ENCODE measurements around the gene SLC6A20. TPM values are rescaled to one million over a fixed set of nuclear protein-coding genes. Genes with fewer than 3 reads are reported as not detected.

Gene SLC6A20
- total RNA-seq, 2 experiments from 2014 or later, result not detected

- CTCF ChIA-PET, result no interaction called here
- Mint-ChIP-seq H3K4me3 (no peak overlapping the region), H3K27ac (no peak overlapping the region), H3K4me1 (ENCODE audit: low read depth) (peaks cover 7% of the 10 kb centered on the region), H3K36me3 (ENCODE audit: low read depth) (peaks cover 4% of the 10 kb centered on the region), H3K9me3 (peaks cover 4% of the 10 kb centered on the region), H3K27me3 (ENCODE audit: low read depth) (no peaks in the 10 kb centered on the region)
- intact Hi-C loops (cut with micrococcal nuclease), result no loop called here
- no peak for DNase-seq
Measured at GRCh38 chr3:45819543-45819942, 23.2 kb upstream of the SLC6A20 start.

DNA sequence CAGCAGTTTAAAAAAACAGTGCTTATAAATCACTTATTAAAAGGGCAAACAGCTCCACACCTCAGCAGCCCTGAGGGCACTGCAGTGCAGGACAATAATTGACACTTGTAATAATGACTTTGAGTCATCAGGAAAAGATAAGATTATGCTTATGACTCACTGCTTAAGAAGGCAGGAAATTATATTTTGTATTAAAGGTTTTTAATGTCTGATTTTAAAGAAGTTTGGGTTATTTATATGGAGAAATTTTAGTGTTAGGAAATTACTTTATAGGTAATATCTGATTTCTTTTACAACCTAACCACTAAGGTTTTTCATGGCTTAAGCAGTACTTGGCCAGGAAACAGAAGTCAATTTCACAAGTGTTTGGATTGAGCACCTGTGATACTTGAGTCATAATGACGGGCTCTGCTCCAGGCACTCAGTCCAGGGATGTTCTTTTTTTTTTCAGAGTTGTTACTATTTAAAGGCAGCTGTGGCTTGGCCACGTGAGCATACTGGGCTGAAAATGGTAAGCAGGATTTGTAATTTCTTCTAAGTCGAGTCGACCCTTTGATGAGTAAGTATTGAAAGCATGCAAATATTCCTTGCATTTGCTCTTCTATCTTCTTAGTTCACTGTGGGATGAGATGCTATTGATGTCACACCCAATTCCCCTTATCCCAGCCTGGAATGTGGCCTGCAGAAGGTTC, 21.6 kb upstream of the SLC6A20 start:
- CTCF ChIA-PET, result interaction anchor here (0.6 to 1.1 kb wide), 2 partner anchors 54 to 121 kb away, joined by 3 read pairs; no protein-coding TSS in a partner anchor
- peak; percentile 24 for DNase-seq

DNA sequence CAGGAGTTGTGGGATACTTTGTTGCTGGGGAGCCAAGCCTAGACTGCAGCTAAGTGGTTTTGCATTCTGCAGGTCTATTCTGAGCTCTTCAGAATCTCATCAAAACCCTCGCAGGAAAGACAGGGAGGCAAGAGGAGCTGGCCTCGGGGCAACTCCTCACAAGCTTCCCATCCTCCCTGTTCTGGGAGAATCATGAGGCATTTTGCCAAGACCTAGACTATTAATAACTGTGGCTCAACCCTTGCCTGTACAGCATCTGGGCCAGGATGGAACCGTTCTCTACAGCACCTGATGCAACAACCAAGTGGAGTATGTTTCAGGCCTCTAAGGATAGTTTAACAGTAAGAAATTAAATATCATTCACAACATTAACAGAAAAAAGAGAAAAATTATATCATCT, 20.2 kb upstream of the SLC6A20 start:
- intact Hi-C loops (cut with micrococcal nuclease), result no loop called here
- CTCF ChIA-PET, result interaction anchor here (0.7 to 1.1 kb wide), 2 partner anchors 11 to 53 kb away, joined by 3 to 4 read pairs; no protein-coding TSS in a partner anchor

More for the DNA sequence above, 21.6 kb upstream of the SLC6A20 start:
- peaks cover 5% of the 10 kb centered on the region for H3K36me3 Mint-ChIP-seq (ENCODE audit: low read depth)
- intact Hi-C loops (cut with micrococcal nuclease), result no loop called here
- H3K27ac Mint-ChIP-seq, result no peak overlapping the region
- no peaks in the 10 kb centered on the region for H3K27me3 Mint-ChIP-seq (ENCODE audit: low read depth)
- peaks cover 4% of the 10 kb centered on the region for H3K9me3 Mint-ChIP-seq
- H3K4me1 Mint-ChIP-seq (ENCODE audit: low read depth), result peaks cover 7% of the 10 kb centered on the region
- no peak overlapping the region for H3K4me3 Mint-ChIP-seq

GRCh38 chr3:45814322-45814721, 18.0 kb upstream of the SLC6A20 start:
- Mint-ChIP-seq H3K36me3 (ENCODE audit: low read depth) (peaks cover 3% of the 10 kb centered on the region), H3K27me3 (ENCODE audit: low read depth) (no peaks in the 10 kb centered on the region), H3K27ac (no peak overlapping the region), H3K9me3 (peaks cover 4% of the 10 kb centered on the region), H3K4me1 (ENCODE audit: low read depth) (peaks cover 7% of the 10 kb centered on the region), H3K4me3 (no peak overlapping the region)
- intact Hi-C loops (cut with micrococcal nuclease), result no loop called here
- no peak for DNase-seq
- CTCF ChIA-PET, result no interaction called here

More for the DNA sequence above, 20.2 kb upstream of the SLC6A20 start:
- Mint-ChIP-seq H3K27me3 (ENCODE audit: low read depth) (no peaks in the 10 kb centered on the region), H3K4me3 (no peak overlapping the region), H3K9me3 (peaks cover 4% of the 10 kb centered on the region), H3K27ac (no peak overlapping the region), H3K36me3 (ENCODE audit: low read depth) (peaks cover 3% of the 10 kb centered on the region), H3K4me1 (ENCODE audit: low read depth) (peaks cover 7% of the 10 kb centered on the region)
- no peak for DNase-seq

DNA sequence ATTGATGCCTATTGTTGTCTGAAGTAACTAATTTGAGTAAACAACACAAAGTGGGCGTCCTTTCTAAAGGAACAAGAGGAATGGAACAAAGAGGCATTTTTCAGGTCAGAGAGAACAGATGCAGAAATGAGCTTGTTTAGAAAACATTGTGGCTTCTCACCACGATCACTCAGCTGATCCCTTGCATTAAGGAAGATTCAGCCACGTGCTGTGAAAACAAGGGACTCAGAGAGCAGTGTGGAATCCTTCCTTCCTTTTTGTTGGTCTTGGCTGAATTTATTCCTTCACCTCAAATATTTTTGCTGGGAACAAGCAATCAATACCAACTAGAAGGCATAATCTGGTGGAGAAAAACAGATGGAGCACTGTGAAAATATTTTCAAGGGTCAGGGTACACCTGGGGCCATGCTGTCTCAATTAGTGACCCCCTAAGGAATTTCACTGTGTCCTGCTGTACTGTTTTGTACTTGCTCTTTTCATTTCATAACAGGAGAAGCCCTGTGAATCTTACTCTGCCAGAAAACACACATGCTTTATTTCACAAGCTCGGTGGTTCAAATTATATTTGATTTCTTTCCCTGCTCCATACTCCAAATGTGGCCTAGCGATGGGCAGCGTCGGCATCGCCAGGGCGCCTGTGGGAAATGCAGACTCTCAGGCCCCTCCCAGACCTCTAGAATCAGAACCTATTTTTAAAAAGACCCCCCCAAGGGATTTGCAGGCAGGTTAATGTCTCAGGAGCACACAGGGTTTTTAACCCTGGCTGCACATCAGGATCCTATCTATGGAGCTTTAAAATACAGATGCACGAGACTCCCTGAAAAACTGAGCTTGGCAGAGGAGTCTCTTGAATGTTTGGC, 11.6 kb upstream of the SLC6A20 start:
- no peaks in the 10 kb centered on the region for H3K36me3 Mint-ChIP-seq (ENCODE audit: low read depth)
- H3K4me1 Mint-ChIP-seq (ENCODE audit: low read depth), result peaks cover 6% of the 10 kb centered on the region
- H3K9me3 Mint-ChIP-seq, result no peaks in the 10 kb centered on the region
- DNase-seq, result no peak
- H3K4me3 Mint-ChIP-seq, result no peak overlapping the region
- CTCF ChIA-PET, result no interaction called here
- H3K27ac Mint-ChIP-seq, result no peak overlapping the region
- H3K27me3 Mint-ChIP-seq (ENCODE audit: low read depth), result no peaks in the 10 kb centered on the region
- intact Hi-C loops (cut with micrococcal nuclease), result no loop called here

DNA sequence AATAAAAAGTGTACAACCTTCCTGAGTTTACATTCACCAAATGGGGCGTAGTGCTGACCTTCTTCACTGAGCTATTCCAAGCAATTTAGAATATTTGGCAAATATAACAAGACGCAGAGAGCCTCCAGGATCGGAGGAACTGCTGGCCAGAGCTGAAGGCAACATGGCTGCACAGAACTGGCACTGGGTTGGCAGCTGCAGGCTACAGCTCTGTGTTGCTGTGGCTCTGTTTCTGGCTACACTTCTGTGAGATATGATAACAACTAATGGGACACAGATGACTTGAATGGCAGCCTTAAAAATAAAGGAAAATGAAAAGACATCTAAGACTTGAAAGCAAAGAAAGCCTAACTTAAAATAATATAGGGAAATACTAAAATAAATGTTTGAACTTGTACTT, 10.8 kb upstream of the SLC6A20 start:
- no peak overlapping the region for H3K27ac Mint-ChIP-seq
- no peaks in the 10 kb centered on the region for H3K36me3 Mint-ChIP-seq (ENCODE audit: low read depth)
- intact Hi-C loops (cut with micrococcal nuclease), result no loop called here
- H3K27me3 Mint-ChIP-seq (ENCODE audit: low read depth), result no peaks in the 10 kb centered on the region
- peaks cover 6% of the 10 kb centered on the region for H3K4me1 Mint-ChIP-seq (ENCODE audit: low read depth)
- H3K4me3 Mint-ChIP-seq, result no peak overlapping the region
- CTCF ChIA-PET, result no interaction called here
- no peaks in the 10 kb centered on the region for H3K9me3 Mint-ChIP-seq
- no peak for DNase-seq

GRCh38 chr3:45806072-45806471, 9.7 kb upstream of the SLC6A20 start:
- Mint-ChIP-seq H3K36me3 (ENCODE audit: low read depth) (no peaks in the 10 kb centered on the region), H3K27ac (no peak overlapping the region), H3K4me3 (no peak overlapping the region), H3K27me3 (ENCODE audit: low read depth) (no peaks in the 10 kb centered on the region), H3K4me1 (ENCODE audit: low read depth) (peaks cover 6% of the 10 kb centered on the region), H3K9me3 (no peaks in the 10 kb centered on the region)
- no peak for DNase-seq
- intact Hi-C loops (cut with micrococcal nuclease), result no loop called here
- CTCF ChIA-PET, result interaction anchor here (0.5 to 1.6 kb wide), 2 partner anchors 10 to 118 kb away, joined by 3 to 4 read pairs; no protein-coding TSS in a partner anchor

- Mint-ChIP-seq H3K9me3 (no peaks in the 10 kb centered on the region), H3K36me3 (ENCODE audit: low read depth) (no peaks in the 10 kb centered on the region), H3K4me3 (no peak overlapping the region), H3K27ac (no peak overlapping the region), H3K4me1 (ENCODE audit: low read depth) (peaks cover 6% of the 10 kb centered on the region), H3K27me3 (ENCODE audit: low read depth) (peaks cover 8% of the 10 kb centered on the region)
- no peak for DNase-seq
- CTCF ChIA-PET, result no interaction called here
- intact Hi-C loops (cut with micrococcal nuclease), result no loop called here
Measured at GRCh38 chr3:45803252-45803935, 7.1 kb upstream of the SLC6A20 start.

DNA sequence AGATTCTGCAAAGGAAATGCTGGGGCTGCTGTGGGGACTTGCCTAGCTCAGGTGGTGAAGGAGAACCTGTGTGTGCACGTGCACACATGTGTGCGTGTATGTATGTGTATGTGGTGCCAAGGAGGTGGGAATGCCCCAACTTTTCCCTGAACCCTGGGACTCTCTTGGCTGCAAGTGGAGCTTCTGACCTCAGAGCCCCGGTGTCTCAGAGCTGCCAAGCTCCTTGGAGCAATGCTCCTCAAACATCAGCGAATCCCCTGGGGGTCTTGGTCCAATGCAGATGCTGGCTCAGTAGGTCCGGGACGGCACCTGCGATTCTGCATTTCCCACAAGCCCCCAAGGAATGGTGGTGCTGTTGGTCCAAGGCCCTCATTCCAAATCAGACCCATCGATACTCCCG, 5.8 kb upstream of the SLC6A20 start:
- no peaks in the 10 kb centered on the region for H3K36me3 Mint-ChIP-seq (ENCODE audit: low read depth)
- H3K9me3 Mint-ChIP-seq, result no peaks in the 10 kb centered on the region
- H3K27ac Mint-ChIP-seq, result no peak overlapping the region
- intact Hi-C loops (cut with micrococcal nuclease), result no loop called here
- CTCF ChIA-PET, result interaction anchor here (0.6 kb wide), 1 partner anchor 576 kb away, joined by 4 read pairs; no protein-coding TSS in a partner anchor
- H3K4me3 Mint-ChIP-seq, result no peak overlapping the region
- H3K27me3 Mint-ChIP-seq (ENCODE audit: low read depth), result peaks cover 16% of the 10 kb centered on the region
- no peak for DNase-seq
- peaks cover 6% of the 10 kb centered on the region for H3K4me1 Mint-ChIP-seq (ENCODE audit: low read depth)

- Mint-ChIP-seq H3K4me3 (no peak overlapping the region), H3K27me3 (ENCODE audit: low read depth) (peaks cover 26% of the 10 kb centered on the region), H3K36me3 (ENCODE audit: low read depth) (no peaks in the 10 kb centered on the region), H3K9me3 (no peaks in the 10 kb centered on the region), H3K27ac (no peak overlapping the region), H3K4me1 (ENCODE audit: low read depth) (peaks cover 5% of the 10 kb centered on the region)
- no peak for DNase-seq
- CTCF ChIA-PET, result no interaction called here
- intact Hi-C loops (cut with micrococcal nuclease), result no loop called here
Measured at GRCh38 chr3:45800611-45801010, 4.3 kb upstream of the SLC6A20 start.

DNA sequence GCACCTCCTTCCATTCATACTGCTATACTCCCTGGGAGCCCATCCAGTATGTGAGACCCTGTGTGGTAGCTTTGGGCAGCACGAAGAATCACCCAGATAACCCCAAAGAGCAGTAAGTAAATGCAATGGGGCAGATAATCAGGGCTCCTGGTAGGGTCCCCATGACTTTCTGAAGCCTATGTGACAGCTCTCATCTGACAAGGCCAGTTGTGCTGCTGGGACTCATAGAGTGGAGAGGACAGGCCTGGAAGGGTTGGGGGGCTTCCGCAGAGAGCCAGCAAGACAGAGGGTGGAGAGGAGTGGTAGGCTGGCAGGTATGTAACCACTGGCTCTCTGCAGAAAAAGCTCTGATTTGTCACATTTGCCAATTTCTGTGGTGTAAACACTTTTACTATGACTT, 3.2 kb upstream of the SLC6A20 start:
- peaks cover 7% of the 10 kb centered on the region for H3K4me1 Mint-ChIP-seq (ENCODE audit: low read depth)
- no peaks in the 10 kb centered on the region for H3K9me3 Mint-ChIP-seq
- intact Hi-C loops (cut with micrococcal nuclease), result no loop called here
- CTCF ChIA-PET, result no interaction called here
- H3K36me3 Mint-ChIP-seq (ENCODE audit: low read depth), result no peaks in the 10 kb centered on the region
- no peak overlapping the region for H3K4me3 Mint-ChIP-seq
- H3K27ac Mint-ChIP-seq, result no peak overlapping the region
- DNase-seq, result no peak
- peaks cover 37% of the 10 kb centered on the region for H3K27me3 Mint-ChIP-seq (ENCODE audit: low read depth)

DNA sequence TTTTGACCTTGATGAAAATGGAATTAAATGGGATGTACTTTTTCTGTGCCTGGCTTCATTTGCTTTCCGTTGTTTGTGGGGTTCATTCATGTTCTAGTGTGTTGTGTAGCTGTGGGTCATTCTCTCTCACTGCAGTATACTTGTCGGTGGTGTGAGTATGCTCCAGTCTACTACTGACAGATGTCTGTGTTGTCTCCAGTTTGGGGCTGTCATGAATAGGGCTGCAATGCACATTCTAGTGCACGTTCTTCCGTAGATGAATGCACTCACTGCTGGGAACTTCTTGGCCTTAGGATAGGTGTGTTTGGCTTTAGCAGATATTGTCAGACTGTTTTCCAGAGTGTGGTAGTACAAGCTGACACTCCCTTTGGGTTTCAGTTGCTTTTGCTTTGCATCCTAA, 1.7 kb upstream of the SLC6A20 start:
- DNase-seq, result no peak
- peaks cover 7% of the 10 kb centered on the region for H3K4me1 Mint-ChIP-seq (ENCODE audit: low read depth)
- intact Hi-C loops (cut with micrococcal nuclease), result no loop called here
- no peaks in the 10 kb centered on the region for H3K9me3 Mint-ChIP-seq
- H3K27ac Mint-ChIP-seq, result no peak overlapping the region
- H3K27me3 Mint-ChIP-seq (ENCODE audit: low read depth), result peaks cover 44% of the 10 kb centered on the region
- no peak overlapping the region for H3K4me3 Mint-ChIP-seq
- CTCF ChIA-PET, result interaction anchor here (1.2 kb wide), 1 partner anchor 131 kb away, joined by 3 read pairs; no protein-coding TSS in a partner anchor
- no peaks in the 10 kb centered on the region for H3K36me3 Mint-ChIP-seq (ENCODE audit: low read depth)

Measured in activated naive CD4-positive, alpha-beta T cell treated with anti-CD3 and anti-CD28 coated beads for 36 hours (primary cell).